Measurements from ENCODE around the gene GPX4.
"Not testable (repeated sequence)": the region's sequence is repeated elsewhere in the genome, so short reads cannot be mapped to it uniquely, and the experiment has no call there.

Gene GPX4

GRCh38 chr19:1115646-1116420 is 12.0 kb downstream of the GPX4 start:
- no peak for DNase-seq

DNA sequence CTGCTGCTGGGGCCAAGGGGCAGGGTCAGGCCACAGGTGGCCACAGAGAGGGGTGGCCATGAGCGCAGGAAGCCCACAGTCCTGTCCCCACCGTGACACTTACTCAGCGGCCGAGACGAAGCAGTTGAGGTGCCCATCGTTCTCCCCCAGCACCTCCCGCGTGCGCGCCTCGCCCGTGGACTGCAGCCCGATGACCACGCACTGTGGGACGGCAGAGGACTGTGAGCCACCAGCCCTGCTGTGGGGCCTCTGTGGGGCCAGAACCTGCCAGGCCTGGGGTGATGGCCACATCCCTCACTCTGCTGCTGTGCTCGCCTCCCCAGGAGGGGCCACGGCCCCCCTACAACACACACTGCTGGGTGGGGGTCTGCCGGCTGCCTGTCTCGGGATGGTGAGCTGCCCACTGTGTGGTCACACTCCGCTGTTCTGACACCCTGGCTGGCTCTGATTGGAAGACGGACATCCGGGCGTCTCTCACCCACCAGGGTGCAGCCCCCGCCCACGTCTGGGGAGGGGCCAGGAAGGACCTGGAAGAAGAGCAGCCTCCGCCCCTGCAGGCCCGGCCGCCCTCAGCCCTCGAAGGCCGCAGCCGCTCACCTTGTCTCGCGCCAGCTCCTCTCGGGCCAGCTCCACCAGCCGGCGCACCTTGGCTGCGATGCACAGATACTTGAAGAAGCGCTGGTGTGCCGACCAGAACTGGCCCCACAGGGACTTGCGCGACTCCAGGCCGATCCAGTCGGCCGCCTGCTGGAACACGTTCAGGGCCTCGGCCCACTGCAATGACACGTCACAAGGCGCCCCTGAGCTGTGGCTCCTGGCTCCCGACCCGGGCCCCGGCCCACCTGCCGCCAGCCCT is 13.2 kb downstream of the GPX4 start:
- no peak for DNase-seq

DNA sequence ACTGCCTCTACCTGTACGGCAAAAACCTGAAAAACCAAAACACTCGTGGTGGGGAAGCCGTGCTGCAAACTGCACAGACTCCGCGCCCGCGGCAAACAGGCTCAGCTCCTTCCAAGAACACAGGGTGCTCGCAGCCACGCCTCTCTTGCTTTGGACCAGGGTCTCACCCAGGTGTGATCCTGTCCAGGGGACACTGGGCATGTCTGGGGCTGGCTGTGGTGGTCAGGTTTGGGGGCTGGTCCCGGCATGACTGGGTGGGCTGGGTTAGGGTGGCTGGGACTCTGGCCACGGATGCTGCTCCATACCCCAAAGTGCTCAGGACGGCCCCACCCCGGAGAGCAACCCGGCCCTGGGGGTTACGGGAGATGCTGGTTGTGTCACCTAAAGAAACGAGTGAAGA is 13.9 kb downstream of the GPX4 start:
- no peak for DNase-seq

- DNase-seq = no peak
Observed at GRCh38 chr19:1118999-1119398, 15.2 kb downstream of the GPX4 start.

DNA sequence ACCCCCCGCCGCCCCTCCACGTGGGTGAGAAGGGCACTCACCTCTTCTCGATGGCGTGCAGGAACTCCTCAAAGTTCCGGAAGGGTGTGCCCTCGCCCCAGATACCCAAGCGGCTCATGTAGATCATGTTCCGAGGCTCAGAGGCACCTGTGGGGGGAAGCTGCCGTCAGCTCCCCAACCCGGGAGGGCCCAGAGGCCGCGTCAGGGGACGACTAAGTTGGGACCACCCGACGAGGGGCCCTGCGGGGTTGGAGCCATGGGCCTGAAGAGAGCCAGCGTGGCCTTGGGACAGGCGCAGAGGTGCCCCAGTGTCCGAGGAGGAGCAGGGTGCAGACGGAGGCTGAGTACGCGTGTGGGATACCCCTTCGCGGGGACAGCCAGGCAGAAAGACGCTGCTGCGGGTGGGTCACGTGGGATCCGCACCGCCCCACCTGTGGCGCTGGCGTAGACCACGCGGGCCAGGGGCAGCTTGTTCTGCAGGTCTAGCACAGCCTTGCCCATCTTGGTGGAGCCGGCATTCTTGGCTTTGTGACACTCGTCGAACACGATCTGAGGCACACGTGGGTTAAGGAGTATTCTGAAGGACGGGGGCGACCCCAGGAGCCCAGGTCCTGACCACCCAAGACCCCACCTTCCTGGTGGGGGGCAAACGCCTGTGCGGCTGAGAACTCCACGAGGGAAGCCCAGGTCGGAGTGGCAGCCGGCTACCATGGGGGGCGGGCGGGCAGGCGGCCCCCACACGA is 15.9 kb downstream of the GPX4 start:
- no peak for DNase-seq

- DNase-seq = no peak
Observed at GRCh38 chr19:1121395-1121794, 17.6 kb downstream of the GPX4 start.

GRCh38 chr19:1122021-1122971 is 18.5 kb downstream of the GPX4 start:
- no peak for DNase-seq

DNA sequence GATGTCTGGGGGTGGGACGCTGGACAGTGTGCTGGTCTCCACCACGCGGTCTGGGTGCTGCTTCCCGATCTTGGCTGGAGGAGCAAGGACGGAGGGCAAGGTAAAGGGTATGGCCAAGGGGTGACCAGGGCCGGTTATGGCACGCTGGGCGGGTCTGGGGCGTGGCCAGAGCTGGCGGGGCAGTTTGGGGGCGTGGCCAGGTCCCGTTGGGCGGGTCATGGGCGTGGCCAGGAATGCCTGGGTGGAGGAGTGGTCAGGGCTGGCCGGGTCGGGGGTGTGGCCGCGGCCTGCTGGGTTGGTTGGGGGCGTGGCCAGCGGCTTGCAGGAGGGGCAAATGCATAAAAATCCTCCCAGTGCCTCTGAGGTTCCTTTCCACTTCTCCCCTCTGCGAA is 19.2 kb downstream of the GPX4 start:
- DNase-seq = no peak

DNA sequence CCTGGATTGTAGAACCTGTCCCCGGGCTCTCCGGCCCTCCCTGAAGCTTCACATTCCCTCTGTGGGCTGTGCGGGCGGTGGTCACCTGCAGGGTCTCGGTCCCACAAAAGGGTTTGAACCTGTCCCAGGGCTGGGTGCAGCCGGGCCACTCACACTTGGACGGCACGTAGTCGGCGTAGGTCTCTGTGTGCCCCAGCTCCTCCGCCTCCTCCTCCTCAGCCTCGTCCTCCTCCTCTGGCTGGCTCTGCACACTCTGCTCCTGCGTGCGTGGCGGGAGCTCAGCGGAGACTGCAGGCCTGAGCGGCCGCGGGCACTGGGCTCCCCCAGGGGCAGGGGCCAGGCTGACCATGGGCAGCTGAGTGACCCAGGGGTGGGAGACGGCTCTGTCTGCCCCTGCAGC is 19.6 kb downstream of the GPX4 start:
- DNase-seq = no peak

DNA sequence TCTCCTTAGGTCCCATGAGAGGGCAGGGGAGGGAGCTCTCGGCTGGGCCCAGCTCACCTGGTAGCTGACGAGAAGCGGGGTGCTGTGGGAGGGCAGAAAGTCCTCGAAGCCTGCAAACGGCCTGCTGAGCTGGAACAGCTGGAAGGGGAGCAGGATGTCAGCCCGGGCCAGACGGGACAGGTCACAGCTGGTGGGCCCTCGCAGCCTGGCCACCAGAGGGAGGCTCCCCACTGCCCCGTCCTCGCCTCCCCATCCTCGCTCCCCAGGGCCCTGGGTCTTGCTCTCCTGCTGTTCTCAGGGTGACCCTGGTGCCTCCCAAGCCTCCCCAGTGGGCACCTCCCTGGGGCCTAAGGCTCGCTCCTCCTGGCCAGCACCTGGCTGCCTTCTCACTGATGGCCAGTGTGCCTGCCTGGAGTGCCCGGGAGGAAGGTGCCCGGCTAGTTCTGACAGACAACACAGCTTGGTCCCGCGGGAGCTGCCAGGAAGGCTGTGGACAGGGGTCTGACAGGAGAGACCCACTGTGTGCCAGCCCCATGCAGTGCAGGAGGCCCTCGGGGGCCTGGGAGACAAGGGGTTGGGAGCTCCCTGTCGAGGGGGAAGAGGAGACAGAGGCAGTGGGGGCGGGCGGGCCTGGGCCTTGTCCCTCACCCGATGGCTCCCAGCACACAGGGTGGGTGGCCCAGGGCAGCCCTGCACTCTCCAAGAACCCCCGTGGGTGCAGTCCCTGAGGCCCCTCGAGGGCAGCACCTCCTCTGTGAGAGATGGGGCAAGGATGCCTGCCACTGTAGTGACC is 20.3 kb downstream of the GPX4 start:
- no peak for DNase-seq

- DNase-seq = no peak
Observed at GRCh38 chr19:1125601-1126467, 22.0 kb downstream of the GPX4 start.

DNA sequence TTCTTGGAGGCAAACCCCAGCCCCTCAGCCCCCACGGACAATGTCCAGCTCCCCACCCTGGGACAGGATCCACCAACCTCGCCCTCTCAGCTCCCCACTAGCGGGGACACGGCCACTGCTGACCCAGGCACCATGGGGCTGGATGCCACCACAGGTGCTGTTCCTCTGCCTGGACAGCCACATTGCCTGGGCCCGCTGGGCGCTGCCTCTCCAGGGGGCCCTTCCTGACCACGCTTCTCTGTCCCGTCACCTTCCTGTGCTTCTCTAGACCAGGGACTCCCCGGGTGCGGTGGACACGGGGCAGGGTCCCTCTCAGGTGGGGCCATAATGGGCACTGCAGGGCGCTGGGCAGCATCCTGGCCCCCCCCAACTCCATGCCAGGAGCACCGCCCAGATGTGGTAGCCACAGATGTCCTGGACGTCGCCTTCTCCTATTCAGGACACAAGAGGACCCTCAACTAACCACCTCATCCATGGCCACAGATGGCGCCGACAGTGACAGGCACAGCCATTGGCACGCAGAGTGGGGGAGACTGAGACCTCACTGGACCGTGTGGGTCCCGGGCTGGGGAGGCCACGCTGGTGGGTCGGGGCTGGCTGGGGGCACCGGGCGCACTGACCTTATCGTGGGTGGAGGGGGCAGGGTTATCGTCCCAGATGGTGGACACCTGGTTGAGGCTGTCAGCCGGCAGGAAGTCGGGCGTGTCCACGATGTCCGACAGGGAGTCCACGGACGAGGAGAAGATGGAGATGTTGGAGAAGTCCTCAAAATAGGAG is 23.4 kb downstream of the GPX4 start:
- DNase-seq = no peak

GRCh38 chr19:1128106-1128505 is 24.3 kb downstream of the GPX4 start:
- DNase-seq = no peak

GRCh38 chr19:1129084-1129483 is 25.3 kb downstream of the GPX4 start:
- not testable (repeated sequence) for DNase-seq

GRCh38 chr19:1129535-1129934 is 25.7 kb downstream of the GPX4 start:
- no peak for DNase-seq

DNA sequence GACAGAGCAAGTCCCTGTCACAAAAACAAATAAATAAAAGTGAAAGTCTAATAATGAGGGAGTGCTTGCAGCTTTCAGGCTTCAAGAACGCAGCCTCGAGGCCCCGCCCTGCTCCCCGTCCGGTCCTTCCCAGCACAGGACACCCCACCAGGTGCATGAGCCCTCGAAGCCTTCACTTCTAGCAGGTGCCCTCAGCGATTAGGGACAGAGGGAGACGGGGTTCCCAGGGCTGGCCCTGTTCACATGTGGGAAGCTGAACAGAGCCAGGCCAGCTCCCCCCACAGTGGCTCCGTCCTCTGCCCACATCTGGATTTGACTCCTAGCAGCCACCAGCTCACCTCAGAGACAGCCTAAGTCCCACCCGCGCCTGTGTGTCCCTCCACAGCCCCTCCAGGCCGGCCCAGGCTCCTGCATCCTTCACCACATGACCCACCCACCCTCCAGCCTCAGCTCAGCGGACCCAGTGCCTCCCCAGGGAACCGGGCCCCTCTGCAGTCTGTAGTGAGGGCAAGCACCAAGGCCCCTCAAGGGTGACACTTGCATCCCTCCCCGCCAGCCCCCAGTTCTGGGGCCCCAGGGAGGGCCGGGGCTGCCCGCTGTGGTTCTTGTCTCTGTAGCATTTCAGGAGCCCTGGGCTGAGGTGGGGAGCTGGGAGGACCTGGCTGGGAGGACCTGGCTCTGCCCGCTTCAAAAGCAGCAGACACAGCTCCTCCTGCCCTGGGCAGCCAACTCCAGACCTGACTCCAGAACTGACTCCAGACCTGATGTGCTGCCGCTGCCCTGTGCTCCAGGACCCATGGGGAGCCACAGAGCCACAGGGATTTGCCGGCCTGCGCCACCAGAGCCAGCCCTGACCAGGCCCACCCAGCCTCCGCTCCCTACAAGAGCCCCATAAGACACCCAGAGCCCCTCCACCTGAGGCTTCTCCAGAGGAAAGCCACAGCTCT is 27.2 kb downstream of the GPX4 start:
- no peak for DNase-seq

GRCh38 chr19:1131718-1132551 is 28.1 kb downstream of the GPX4 start:
- no peak for DNase-seq

Measured in NCI-H1092 (cell line).